HEK293T (cell line): ENCODE results near the gene DDX39B.

Source experiments
- CTCF ChIA-PET: fragments of 350-600 bp; formaldehyde crosslinking; extraction: SDS; loops from one replicate; lab custom pipeline; 2021; ENCODE audit warnings: antibody characterized with exemption, inconsistent platforms; lab: Yijun Ruan, JAX
- POLR2A ChIA-PET: fragments of 350-600 bp; formaldehyde crosslinking; extraction: SDS; loops from one replicate; lab custom pipeline; 2020; ENCODE audit warnings: antibody characterized with exemption, inconsistent platforms; lab: Yijun Ruan, JAX
- DNase-seq: peaks from one replicate; pipeline ENCODE4 v3.0.0; 2012; ENCODE audit warnings: mixed read lengths; ENCODE audit errors: extremely low spot score
- ARNT ChIP-seq: fragments of 450-650 bp; IDR thresholded peaks from 2 replicates; pipeline ENCODE4 v1.6.1; 2017; ENCODE audit warnings: mild to moderate bottlenecking
- BHLHE40 ChIP-seq: fragments of 450-650 bp; IDR thresholded peaks from 2 replicates; pipeline ENCODE4 v1.6.1; 2016; ENCODE audit warnings: mild to moderate bottlenecking, moderate library complexity, borderline replicate concordance
- CTBP1 ChIP-seq: fragments of 450-650 bp; IDR thresholded peaks from 2 replicates; pipeline ENCODE4 v1.6.1; 2016; ENCODE audit warnings: borderline replicate concordance
- ELF4 ChIP-seq: fragments of 450-650 bp; IDR thresholded peaks from 2 replicates; pipeline ENCODE4 v1.6.1; 2017; ENCODE audit warnings: antibody characterized with exemption
- FOXA1 ChIP-seq: fragments of 450-650 bp; IDR thresholded peaks from 2 replicates; pipeline ENCODE4 v1.6.1; 2016; ENCODE audit warnings: mild to moderate bottlenecking
- FOXK2 ChIP-seq: fragments of 450-650 bp; IDR thresholded peaks from 2 replicates; pipeline ENCODE4 v1.6.1; 2016; ENCODE audit warnings: mild to moderate bottlenecking
- FOXM1 ChIP-seq: fragments of 450-650 bp; IDR thresholded peaks from 2 replicates; pipeline ENCODE4 v1.6.1; 2017; ENCODE audit warnings: mild to moderate bottlenecking, borderline replicate concordance
- HDGF ChIP-seq: fragments of 450-650 bp; IDR thresholded peaks from 2 replicates; pipeline ENCODE4 v1.6.1; 2017; ENCODE audit warnings: antibody characterized with exemption, borderline replicate concordance
- L3MBTL2 ChIP-seq: fragments of 450-650 bp; conservative IDR thresholded peaks from 2 replicates; pipeline ENCODE4 v1.6.1; 2016; ENCODE audit warnings: mild to moderate bottlenecking
- LEF1 ChIP-seq: fragments of 450-650 bp; IDR thresholded peaks from 2 replicates; pipeline ENCODE4 v1.6.1; 2017; ENCODE audit warnings: mild to moderate bottlenecking, borderline replicate concordance
- NFRKB ChIP-seq: fragments of 450-650 bp; IDR thresholded peaks from 2 replicates; pipeline ENCODE4 v1.6.1; 2016; ENCODE audit warnings: mild to moderate bottlenecking, moderate library complexity
- PKNOX1 ChIP-seq: fragments of 450-650 bp; IDR thresholded peaks from 2 replicates; pipeline ENCODE4 v1.6.1; 2016
- SP1 ChIP-seq: fragments of 450-650 bp; IDR thresholded peaks from 2 replicates; pipeline ENCODE4 v1.6.1; 2017
- SUZ12 ChIP-seq: fragments of 450-650 bp; IDR thresholded peaks from 2 replicates; pipeline ENCODE4 v1.6.1; 2016; ENCODE audit warnings: mild to moderate bottlenecking
- TARDBP ChIP-seq: fragments of 450-650 bp; IDR thresholded peaks from 2 replicates; pipeline ENCODE4 v1.6.1; 2016
- ZNF384 ChIP-seq: fragments of 450-650 bp; IDR thresholded peaks from 2 replicates; pipeline ENCODE4 v1.6.1; 2016

DDX39B gene

DNA sequence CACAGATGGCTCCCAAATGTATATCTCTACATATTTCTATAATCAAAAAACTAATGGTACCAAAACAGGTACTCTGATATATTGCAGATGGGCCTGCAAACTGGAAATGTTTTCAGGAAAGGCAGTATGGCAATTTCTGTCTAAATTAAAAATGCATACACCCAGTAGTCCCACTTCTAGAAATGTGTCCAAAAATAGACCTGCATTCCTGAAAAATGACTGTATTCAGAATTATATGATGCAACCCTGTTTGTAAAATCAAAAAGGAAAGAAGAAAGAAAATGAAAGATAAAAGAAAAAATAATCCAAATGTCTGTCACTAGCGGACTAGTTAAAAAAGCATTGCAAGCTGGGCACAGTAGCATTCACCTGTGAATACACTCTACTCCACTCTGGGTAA, 56.7 kb downstream of the DDX39B start:
- ChIA-PET CTCF (no interaction called here), POLR2A (no interaction called here)
- TF ChIP-seq ARNT: no peak
- TF ChIP-seq L3MBTL2: no peak
- no peak for TF ChIP-seq TARDBP
- TF ChIP-seq FOXK2: no peak
- TF ChIP-seq LEF1: no peak
- TF ChIP-seq FOXA1: no peak
- no peak for TF ChIP-seq ELF4
- no peak for TF ChIP-seq SUZ12
- no peak for DNase-seq

GRCh38 chr6:31483392-31483791, 58.4 kb downstream of the DDX39B start:
- no peak for DNase-seq
- POLR2A ChIA-PET: no interaction called here
- TF ChIP-seq HDGF (no peak), BHLHE40 (no peak), PKNOX1 (no peak), SUZ12 (no peak)
- CTCF ChIA-PET: interaction anchor here (1.1 kb wide), 1 partner anchor 41 kb away, joined by 3 read pairs; no protein-coding TSS in a partner anchor

DNA sequence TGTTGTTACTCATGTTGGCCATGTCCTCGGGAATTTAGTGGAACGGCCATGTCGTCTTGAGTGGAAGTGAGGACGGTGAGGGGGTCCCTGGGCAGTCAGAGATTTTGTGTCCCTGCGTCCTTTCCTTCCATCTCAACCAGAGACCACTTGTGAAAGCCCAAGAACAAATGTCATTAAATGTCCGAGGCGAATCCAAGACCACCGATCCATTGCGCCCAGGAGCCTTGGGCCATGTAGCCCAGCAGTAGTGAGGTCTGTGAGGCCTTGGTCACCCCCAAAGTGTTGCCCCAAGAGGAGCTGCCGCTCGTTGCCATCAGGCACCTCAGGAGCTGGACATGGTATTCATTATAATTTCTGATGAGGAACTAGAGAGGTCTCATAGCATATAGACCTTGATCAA, 61.2 kb downstream of the DDX39B start:
- TF ChIP-seq CTBP1: no peak
- no peak for TF ChIP-seq ZNF384
- no peak for TF ChIP-seq BHLHE40
- TF ChIP-seq FOXK2: no peak
- no peak for TF ChIP-seq NFRKB
- no peak for TF ChIP-seq L3MBTL2
- no peak for TF ChIP-seq FOXM1
- no peak for TF ChIP-seq TARDBP
- no peak for TF ChIP-seq SP1
- no peak for TF ChIP-seq SUZ12
- TF ChIP-seq HDGF: no peak
- TF ChIP-seq ELF4: no peak
- no peak for TF ChIP-seq FOXA1
- DNase-seq: no peak
- ChIA-PET CTCF (no interaction called here), POLR2A (no interaction called here)
